ENCODE results near the gene LRTM2.

The LRTM2 gene

GRCh38 chr12:1864456-1864855 lies 44.1 kb downstream of the LRTM2 start:
- no peak for DNase-seq (ENCODE audit: low read depth)

DNA sequence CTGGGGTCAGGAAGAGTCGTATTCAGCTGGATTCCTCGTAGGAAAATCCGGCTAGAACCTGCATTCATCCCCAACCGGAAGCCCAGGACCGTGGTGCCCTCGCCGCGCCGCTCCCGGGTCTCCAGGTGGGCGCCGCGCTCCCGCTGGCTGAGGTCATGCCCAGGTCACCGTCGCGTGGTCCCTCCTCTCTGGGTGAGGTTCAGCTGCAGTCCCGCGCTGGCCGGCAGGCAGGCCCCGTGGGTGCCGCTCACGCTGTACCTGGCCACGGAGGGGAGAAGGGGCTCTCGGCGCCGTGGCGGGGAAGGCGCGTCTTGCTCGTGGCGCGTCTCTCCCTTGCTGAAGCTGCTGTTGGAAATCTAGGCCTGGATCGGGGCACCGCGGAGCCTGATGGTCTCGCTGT lies 44.5 kb downstream of the LRTM2 start:
- DNase-seq (ENCODE audit: low read depth) = no peak

DNA sequence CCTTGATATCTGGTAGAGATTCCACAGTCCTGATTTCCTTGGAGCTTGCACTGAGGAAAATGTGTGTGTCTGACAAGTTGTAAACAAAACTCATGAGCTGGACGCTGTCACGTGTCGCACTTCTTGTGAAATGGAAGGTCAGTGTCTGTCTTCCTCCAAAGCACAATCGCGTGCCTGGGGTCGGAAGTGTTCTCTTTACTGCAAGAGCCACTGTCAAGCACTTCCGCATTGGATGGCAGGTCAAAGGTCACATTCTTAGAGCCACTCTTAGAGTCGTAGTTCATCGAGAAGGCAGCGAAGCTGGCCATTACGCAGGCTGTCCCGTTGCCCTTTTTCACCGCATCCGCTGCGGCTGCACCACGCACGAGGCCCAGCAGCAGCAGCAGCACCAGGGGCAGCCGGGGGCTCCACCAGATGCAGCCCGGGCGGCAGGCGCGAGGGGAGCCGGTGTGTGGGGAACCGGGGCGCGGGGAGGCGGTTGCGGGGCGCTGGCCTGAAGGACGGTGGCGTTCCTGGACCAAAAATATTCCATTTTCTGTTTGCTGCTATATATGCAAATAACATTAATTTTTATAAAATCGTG lies 45.0 kb downstream of the LRTM2 start:
- no peak for DNase-seq (ENCODE audit: low read depth)

DNA sequence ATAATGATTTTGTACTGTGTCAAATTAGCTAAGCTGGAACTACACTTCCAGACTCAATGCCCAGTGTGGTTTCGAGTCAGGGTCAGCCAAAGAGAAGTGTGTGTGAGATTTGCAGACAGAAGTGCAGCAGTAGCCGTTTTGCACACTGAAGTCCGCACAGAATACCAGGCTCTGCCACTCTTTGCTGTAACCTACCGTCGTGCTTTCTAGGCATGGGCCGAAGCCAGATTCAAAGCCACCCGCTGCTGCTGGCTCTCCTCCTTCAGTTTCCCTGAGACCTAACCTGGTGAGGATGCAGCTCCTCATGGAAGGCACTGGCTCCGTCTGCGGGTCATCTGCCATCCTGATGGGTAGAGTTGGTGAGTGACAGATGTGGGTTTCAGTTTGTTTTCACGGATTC lies 48.8 kb downstream of the LRTM2 start:
- no peak for DNase-seq (ENCODE audit: low read depth)

DNA sequence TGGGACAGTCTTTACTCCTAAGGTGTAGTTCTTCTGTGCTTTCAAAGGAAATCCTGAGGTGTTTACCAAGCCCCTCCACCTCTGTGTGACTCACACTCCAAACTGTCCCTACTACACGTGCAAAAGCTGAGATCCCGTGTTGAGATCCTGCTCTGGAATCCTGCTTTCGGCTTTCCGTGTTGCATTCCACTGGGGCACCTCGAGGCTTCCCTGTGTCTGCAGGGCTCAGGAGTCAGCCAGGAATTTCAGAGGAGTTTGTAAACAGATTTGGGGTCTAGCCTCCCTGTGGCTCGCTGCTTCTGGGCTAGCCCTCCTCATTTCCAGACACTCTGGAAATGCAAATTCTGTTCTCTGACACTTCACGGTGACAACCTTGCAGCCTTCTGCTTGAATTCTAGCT lies 49.7 kb downstream of the LRTM2 start:
- no peak for DNase-seq (ENCODE audit: low read depth)

- DNase-seq (ENCODE audit: low read depth) = no peak
Observed at GRCh38 chr12:1870998-1871917, 50.9 kb downstream of the LRTM2 start.

GRCh38 chr12:1872001-1872400 lies 51.6 kb downstream of the LRTM2 start:
- DNase-seq (ENCODE audit: low read depth) = no peak

DNA sequence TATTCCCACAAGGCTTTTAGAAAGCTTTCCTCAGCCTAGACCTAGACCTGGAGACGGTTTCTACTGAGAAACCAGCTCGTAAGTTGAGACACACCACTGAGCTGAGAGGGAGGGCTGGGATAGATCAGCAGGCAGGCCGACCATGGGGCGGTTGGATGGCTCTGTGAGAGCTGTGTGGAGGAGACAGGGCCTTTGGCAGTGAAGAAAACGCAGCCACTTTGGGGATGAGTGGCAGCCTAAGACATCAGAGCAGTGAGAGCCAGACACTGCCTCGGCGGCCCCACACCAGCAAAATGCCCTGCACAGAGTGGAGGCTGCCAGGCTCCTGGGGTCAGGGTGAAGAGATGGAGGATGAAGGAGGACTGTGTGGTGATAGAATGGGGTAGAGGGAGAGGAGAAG lies 52.1 kb downstream of the LRTM2 start:
- no peak for DNase-seq (ENCODE audit: low read depth)

DNA sequence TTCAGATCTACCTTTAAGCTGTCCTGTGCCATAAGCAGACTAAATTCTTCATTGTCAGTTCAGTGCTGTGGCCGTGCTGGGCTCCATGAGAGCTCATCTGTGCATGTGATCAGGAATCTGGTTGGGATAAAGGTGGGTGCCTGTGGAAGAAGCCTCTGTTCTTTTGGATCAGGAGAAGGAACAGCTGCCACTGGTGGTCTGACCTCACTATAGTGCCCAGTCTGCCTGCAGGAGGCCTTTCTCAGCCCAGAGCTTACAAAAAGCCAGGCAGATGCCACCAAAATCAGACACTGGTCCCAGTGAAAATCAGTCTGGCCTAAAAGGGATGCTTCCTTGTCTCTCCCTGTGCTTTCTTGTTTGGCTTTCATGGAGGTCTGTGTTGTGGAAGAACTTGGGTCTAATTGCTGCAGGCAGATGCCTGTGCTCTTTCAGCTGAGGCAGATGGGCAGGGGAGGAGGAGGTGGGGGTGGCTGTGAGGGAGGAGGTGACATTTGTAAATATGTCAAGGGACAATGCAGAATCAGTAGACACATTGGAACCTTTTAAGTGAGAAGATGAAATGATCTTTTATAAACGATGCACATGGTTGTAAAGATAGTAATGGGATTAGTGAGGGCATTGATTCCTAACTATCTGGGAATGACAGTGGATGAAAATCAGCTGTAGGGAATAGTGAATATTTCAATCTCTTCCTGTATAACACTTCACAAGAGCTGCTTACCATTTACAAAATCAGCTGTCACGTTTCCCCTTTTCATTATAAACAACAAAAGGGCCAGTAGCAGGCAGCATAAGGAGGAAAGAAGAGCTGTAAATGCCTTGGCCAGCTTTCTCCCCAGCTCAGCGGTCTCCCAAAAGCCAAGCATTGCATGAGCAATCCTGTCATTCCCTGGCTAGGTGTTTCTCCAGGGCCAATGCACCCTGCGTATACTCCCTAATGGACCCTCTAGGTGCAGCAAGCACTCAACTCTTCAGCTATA lies 53.5 kb downstream of the LRTM2 start:
- DNase-seq (ENCODE audit: low read depth) = no peak

- no peak for DNase-seq (ENCODE audit: low read depth)
Observed at GRCh38 chr12:1875608-1876007, 55.2 kb downstream of the LRTM2 start.

- no peak for DNase-seq (ENCODE audit: low read depth)
Observed at GRCh38 chr12:1876086-1876485, 55.7 kb downstream of the LRTM2 start.

DNA sequence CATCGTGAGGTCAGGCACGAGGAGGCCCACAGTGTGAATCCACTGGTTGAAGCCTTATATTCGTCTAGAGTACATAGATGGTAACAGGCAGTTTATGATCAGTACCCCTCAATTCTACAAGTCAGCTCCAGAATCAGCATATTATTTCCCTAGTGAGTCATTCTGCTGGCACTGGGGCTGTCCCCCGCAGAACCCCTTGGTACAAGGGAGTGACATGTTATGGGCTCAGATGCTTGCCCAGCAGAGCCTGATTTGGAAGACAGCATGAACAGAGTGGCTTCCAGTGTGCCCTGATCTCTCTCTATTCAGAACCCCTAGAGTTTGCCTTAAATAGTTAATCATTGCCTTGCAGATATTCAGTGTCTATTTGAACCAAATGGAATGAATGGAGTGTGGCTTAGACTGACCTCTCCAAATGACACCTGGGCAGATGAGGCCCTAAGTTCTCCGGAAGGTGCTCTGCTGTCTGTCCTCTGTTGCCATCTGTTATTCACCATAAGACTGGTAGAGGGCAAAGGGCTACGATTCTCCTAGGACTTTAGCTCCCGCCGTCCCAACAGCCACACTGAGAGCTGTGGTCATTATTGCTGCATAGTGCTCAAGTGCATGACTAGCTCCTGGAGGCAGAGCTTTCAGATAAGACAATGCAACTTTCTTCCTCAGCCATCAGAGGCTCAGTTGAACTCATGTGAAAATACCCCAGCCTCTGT lies 57.0 kb downstream of the LRTM2 start:
- DNase-seq (ENCODE audit: low read depth) = no peak

GRCh38 chr12:1878214-1878613 lies 57.8 kb downstream of the LRTM2 start:
- DNase-seq (ENCODE audit: low read depth) = no peak

GRCh38 chr12:1878695-1879094 lies 58.3 kb downstream of the LRTM2 start:
- no peak for DNase-seq (ENCODE audit: low read depth)

DNA sequence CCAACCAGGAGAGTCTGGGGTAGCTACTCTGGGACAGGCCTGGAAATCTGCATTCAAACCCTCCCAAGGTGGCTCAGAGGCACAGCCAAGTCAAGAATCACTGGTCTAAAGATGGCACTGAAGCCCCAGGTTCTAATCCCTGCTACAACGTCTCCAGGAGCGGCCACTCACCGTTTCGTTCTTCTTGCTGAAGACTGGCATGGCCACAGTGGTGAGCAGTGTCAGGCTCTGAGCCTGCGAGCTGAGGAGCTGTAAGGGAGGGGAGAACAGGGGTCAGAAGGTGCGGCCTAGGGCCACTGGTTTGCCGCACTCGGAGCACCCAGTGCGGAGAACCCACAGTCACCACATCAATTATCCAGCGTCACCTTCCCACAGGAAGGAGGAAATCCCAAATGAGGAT lies 59.3 kb downstream of the LRTM2 start:
- no peak for DNase-seq (ENCODE audit: low read depth)

DNA sequence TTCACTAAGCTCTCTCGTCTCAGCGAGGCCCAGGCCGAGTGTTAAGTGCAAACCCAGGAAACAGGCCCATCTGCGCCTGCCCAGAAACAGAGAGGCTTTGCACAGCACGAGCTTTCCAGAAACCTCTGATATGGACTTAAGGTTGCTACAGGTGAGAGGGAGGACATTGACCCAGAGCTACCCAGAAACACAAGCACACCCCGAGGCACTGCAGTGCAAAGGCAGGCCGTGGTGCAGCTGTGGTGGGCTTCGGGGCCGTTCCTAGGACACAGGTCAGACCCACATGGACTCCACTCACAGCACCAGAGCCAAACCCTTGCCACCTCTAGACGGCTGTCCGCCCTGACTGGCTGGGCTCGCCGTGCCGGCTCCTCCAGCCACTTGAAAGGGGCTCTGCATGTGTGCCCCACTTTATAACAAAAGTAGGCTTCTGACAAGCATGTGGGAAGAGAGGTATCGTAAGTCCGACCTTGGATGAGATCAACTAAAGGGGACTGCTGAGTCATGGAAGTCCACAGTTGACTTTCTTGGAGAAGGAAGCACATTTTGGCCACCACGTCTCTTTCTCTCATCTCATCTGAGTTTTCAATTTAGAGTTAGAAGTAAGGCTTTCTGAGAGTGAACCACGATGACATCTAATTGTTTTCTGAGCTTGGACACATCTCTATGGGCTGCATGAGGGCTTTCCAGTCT lies 59.9 kb downstream of the LRTM2 start:
- no peak for DNase-seq (ENCODE audit: low read depth)

GRCh38 chr12:1880876-1881275 lies 60.5 kb downstream of the LRTM2 start:
- no peak for DNase-seq (ENCODE audit: low read depth)

DNA sequence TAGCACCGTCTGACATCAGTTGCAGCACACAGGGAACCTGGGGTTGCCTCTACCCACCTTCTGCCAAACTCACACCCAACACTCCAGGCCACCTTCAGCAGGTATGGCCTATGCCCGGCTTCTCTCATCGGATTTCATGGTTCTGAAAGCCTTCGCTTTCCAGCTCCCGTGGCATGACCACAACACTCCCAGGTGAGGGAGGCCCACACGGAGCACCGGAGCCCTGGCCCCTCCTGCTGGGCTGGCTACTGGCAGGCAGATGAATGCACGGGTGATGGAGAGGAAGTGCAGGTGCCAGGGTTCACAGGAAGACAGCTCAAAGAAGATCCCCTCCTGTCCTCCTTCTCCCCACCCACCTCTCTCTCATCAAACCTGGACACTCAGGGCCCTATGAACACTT lies 60.9 kb downstream of the LRTM2 start:
- no peak for DNase-seq (ENCODE audit: low read depth)

DNA sequence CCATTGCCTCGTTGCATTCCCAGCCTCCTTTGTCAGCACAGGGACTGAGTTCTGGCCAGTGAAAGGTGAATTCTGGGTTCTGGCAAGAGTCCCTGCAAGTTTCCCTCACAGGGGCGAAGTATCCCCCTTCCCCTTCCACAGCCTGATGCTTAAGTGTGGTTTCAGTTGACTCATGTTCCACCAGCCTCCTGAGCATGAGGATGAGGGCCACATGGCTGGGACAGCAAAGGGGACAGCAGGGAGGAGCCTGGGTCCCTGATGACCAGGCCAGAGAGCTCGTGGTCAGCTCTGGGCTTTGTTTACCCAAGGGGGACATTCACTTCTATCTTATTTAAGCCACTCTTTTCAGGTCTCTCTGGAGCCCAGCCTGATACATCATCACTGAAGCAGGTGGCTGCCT lies 61.6 kb downstream of the LRTM2 start:
- no peak for DNase-seq (ENCODE audit: low read depth)

GRCh38 chr12:1882405-1882804 lies 62.0 kb downstream of the LRTM2 start:
- DNase-seq (ENCODE audit: low read depth) = no peak

- no peak for DNase-seq (ENCODE audit: low read depth)
Observed at GRCh38 chr12:1882850-1883470, 62.6 kb downstream of the LRTM2 start.

Measured in ELR (cell line).